ENCODE data around the gene CREB5.

The CREB5 gene

DNA sequence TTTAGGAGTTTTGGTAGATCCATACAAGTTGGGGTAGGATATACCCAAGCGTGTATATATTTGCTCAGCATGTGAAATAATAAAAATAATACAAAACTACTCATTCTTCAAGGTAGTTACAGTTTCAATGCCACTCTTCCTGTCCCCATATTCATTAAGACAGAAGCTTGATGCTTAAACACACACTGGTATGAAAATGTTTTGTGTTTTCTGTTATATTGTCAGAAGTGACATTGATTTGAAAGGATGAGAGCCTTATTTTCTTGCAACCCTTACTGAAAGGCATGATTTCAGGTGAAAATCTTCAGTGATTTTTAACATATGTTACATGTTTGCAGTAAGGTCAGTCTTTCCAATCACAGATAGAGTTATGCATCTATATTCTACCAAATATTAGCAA lies 312.2 kb downstream of the CREB5 start:
- Mint-ChIP-seq H3K4me3 (no peak overlapping the region), H3K9me3 (ENCODE audit: low read depth) (no peaks in the 10 kb centered on the region), H3K36me3 (no peaks in the 10 kb centered on the region), H3K27ac (no peak overlapping the region), H3K27me3 (no peaks in the 10 kb centered on the region), H3K4me1 (ENCODE audit: low read depth) (peaks cover 5% of the 10 kb centered on the region)

- Mint-ChIP-seq H3K4me3 (no peak overlapping the region), H3K9me3 (ENCODE audit: low read depth) (no peaks in the 10 kb centered on the region), H3K36me3 (no peaks in the 10 kb centered on the region), H3K27me3 (no peaks in the 10 kb centered on the region), H3K4me1 (ENCODE audit: low read depth) (peaks cover 5% of the 10 kb centered on the region), H3K27ac (no peak overlapping the region)
These were observed 312.8 kb downstream of the CREB5 start for GRCh38 chr7:28725045-28725642.

- no peaks in the 10 kb centered on the region for H3K27me3 Mint-ChIP-seq
- no peaks in the 10 kb centered on the region for H3K9me3 Mint-ChIP-seq (ENCODE audit: low read depth)
- H3K4me3 Mint-ChIP-seq, result no peak overlapping the region
- H3K4me1 Mint-ChIP-seq (ENCODE audit: low read depth), result peaks cover 5% of the 10 kb centered on the region
- H3K36me3 Mint-ChIP-seq, result no peaks in the 10 kb centered on the region
- no peak overlapping the region for H3K27ac Mint-ChIP-seq
These were observed 313.6 kb downstream of the CREB5 start for GRCh38 chr7:28725911-28726310.

- Mint-ChIP-seq H3K36me3 (no peaks in the 10 kb centered on the region), H3K9me3 (ENCODE audit: low read depth) (no peaks in the 10 kb centered on the region), H3K4me1 (ENCODE audit: low read depth) (peaks cover 5% of the 10 kb centered on the region), H3K27me3 (no peaks in the 10 kb centered on the region), H3K4me3 (no peak overlapping the region), H3K27ac (no peak overlapping the region)
These were observed 314.2 kb downstream of the CREB5 start for GRCh38 chr7:28726555-28726954.

GRCh38 chr7:28729281-28729680 lies 317.0 kb downstream of the CREB5 start:
- no peaks in the 10 kb centered on the region for H3K9me3 Mint-ChIP-seq (ENCODE audit: low read depth)
- H3K4me3 Mint-ChIP-seq, result no peak overlapping the region
- H3K4me1 Mint-ChIP-seq (ENCODE audit: low read depth), result peaks cover 5% of the 10 kb centered on the region
- H3K27me3 Mint-ChIP-seq, result no peaks in the 10 kb centered on the region
- H3K27ac Mint-ChIP-seq, result no peak overlapping the region
- no peaks in the 10 kb centered on the region for H3K36me3 Mint-ChIP-seq

DNA sequence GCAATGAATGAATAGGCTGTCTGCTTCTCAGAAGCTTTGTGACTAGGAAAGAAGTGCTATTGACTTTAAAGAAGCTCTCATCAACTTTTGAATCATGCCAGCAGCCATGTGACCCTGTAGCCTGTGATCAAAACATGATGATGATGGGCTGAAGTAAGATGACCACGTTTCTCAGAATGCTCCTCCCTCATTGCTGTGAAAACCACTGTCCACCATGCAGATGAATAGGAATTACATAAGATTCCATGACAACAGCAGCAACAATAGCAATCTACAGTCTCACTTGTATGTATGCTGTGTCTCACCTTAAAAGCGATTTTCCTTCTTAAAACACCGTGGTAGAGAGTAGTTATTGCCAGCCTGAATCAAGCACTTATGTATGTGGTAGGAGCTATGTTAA lies 317.4 kb downstream of the CREB5 start:
- no peaks in the 10 kb centered on the region for H3K9me3 Mint-ChIP-seq (ENCODE audit: low read depth)
- no peak overlapping the region for H3K4me3 Mint-ChIP-seq
- H3K27ac Mint-ChIP-seq, result no peak overlapping the region
- H3K27me3 Mint-ChIP-seq, result no peaks in the 10 kb centered on the region
- no peaks in the 10 kb centered on the region for H3K36me3 Mint-ChIP-seq
- H3K4me1 Mint-ChIP-seq (ENCODE audit: low read depth), result peaks cover 3% of the 10 kb centered on the region

GRCh38 chr7:28731092-28731658 lies 318.9 kb downstream of the CREB5 start:
- Mint-ChIP-seq H3K9me3 (ENCODE audit: low read depth) (no peaks in the 10 kb centered on the region), H3K36me3 (no peaks in the 10 kb centered on the region), H3K27me3 (no peaks in the 10 kb centered on the region), H3K4me3 (no peak overlapping the region), H3K27ac (no peak overlapping the region), H3K4me1 (ENCODE audit: low read depth) (no peaks in the 10 kb centered on the region)

DNA sequence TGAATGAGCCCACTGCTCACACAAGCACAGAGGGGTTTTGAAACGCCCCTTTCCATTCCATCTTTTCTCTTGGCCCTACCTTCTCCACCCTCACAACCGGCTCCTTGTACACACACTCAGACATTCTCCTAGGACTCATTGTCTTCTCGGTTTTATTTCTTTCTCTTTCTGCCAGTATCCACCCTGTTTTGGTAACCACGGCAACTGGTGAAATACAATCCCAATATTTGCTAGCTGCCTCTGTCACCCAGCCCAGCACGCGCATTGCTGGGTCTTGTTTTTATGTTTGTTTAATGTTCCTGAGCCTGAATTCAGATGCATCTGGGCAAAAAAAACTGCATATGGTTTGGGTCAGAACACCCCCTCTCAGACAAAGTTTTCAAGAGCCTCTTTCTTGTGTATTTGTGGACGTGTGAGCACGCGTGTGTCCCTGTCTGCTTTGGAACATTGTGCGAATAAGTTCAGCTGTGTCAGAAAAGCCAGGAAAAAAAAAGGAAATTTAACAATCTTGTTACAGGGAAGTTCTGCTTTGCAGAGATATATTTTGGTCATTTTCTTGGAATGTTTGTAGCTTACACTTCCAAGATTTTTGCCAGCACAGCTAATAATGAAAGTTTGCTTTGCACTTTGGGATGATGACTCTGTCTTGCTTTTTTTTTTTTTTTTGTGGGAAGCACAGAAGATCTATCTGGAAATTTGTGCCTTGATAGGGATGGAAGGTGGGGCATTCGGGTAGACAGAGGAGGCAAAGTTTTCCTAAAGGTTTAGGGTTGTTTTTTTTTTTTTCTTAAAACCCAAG lies 320.0 kb downstream of the CREB5 start:
- no peaks in the 10 kb centered on the region for H3K4me1 Mint-ChIP-seq (ENCODE audit: low read depth)
- H3K27me3 Mint-ChIP-seq, result no peaks in the 10 kb centered on the region
- no peaks in the 10 kb centered on the region for H3K36me3 Mint-ChIP-seq
- H3K9me3 Mint-ChIP-seq (ENCODE audit: low read depth), result no peaks in the 10 kb centered on the region
- H3K27ac Mint-ChIP-seq, result no peak overlapping the region
- no peak overlapping the region for H3K4me3 Mint-ChIP-seq

DNA sequence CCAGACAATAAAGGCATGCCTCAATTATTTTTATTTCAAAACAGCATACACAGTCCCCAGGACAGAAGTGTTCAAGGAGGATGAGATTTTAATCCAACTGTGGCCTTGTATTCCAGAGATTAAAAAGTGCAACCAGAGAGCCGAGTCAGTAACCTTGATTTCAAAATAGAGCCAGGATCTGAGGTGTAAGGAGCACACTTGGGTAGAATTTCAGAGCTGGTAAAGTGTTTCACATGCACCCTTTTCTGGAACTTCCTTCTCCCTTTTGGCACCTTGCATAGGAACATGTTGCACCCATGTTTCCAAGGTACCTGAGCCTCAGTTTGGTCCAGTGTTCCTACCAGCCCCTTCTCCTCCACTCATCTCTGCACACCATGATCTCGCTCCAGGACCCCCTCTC lies 320.7 kb downstream of the CREB5 start:
- H3K27me3 Mint-ChIP-seq, result no peaks in the 10 kb centered on the region
- H3K4me1 Mint-ChIP-seq (ENCODE audit: low read depth), result no peaks in the 10 kb centered on the region
- H3K4me3 Mint-ChIP-seq, result no peak overlapping the region
- H3K36me3 Mint-ChIP-seq, result no peaks in the 10 kb centered on the region
- no peaks in the 10 kb centered on the region for H3K9me3 Mint-ChIP-seq (ENCODE audit: low read depth)
- H3K27ac Mint-ChIP-seq, result no peak overlapping the region

GRCh38 chr7:28738412-28738811 lies 326.1 kb downstream of the CREB5 start:
- H3K36me3 Mint-ChIP-seq, result peaks cover 2% of the 10 kb centered on the region
- H3K27me3 Mint-ChIP-seq, result no peaks in the 10 kb centered on the region

GRCh38 chr7:28739128-28739527 lies 326.8 kb downstream of the CREB5 start:
- Mint-ChIP-seq H3K4me3 (no peak overlapping the region), H3K36me3 (peaks cover 2% of the 10 kb centered on the region)

More at GRCh38 chr7:28738412-28738811, 326.1 kb downstream of the CREB5 start:
- Mint-ChIP-seq H3K4me1 (ENCODE audit: low read depth) (no peaks in the 10 kb centered on the region), H3K4me3 (no peak overlapping the region), H3K9me3 (ENCODE audit: low read depth) (no peaks in the 10 kb centered on the region), H3K27ac (no peak overlapping the region)

GRCh38 chr7:28739826-28740225 lies 327.5 kb downstream of the CREB5 start:
- no peaks in the 10 kb centered on the region for H3K9me3 Mint-ChIP-seq (ENCODE audit: low read depth)
- no peaks in the 10 kb centered on the region for H3K27me3 Mint-ChIP-seq
- peaks cover 2% of the 10 kb centered on the region for H3K36me3 Mint-ChIP-seq
- H3K27ac Mint-ChIP-seq, result no peak overlapping the region
- no peak overlapping the region for H3K4me3 Mint-ChIP-seq
- H3K4me1 Mint-ChIP-seq (ENCODE audit: low read depth), result no peaks in the 10 kb centered on the region

More at GRCh38 chr7:28739128-28739527, 326.8 kb downstream of the CREB5 start:
- no peak overlapping the region for H3K27ac Mint-ChIP-seq
- no peaks in the 10 kb centered on the region for H3K27me3 Mint-ChIP-seq
- no peaks in the 10 kb centered on the region for H3K9me3 Mint-ChIP-seq (ENCODE audit: low read depth)
- H3K4me1 Mint-ChIP-seq (ENCODE audit: low read depth), result no peaks in the 10 kb centered on the region

DNA sequence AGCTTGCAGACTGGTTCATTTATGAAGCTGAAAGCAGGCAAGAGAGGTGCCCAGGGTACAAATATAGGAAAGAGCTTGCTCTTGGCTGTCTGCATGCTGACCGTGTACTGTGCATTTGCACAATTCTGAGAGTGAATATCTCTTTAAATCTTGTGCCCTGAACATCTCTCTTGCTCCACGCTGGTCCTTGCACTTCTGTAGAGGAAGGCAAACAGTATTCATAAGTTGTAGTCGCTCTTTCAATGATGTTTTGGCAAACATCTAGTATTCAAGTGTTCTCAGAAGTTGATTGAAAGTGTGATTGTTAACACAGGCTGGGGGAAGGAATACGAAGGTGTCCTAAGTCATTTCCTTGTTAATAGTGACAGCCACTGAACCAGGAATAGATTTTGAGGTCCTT lies 332.6 kb downstream of the CREB5 start:
- peaks cover 2% of the 10 kb centered on the region for H3K36me3 Mint-ChIP-seq
- H3K4me3 Mint-ChIP-seq, result no peak overlapping the region
- H3K4me1 Mint-ChIP-seq (ENCODE audit: low read depth), result peaks cover 3% of the 10 kb centered on the region
- H3K9me3 Mint-ChIP-seq (ENCODE audit: low read depth), result no peaks in the 10 kb centered on the region
- H3K27me3 Mint-ChIP-seq, result no peaks in the 10 kb centered on the region
- H3K27ac Mint-ChIP-seq, result no peak overlapping the region

DNA sequence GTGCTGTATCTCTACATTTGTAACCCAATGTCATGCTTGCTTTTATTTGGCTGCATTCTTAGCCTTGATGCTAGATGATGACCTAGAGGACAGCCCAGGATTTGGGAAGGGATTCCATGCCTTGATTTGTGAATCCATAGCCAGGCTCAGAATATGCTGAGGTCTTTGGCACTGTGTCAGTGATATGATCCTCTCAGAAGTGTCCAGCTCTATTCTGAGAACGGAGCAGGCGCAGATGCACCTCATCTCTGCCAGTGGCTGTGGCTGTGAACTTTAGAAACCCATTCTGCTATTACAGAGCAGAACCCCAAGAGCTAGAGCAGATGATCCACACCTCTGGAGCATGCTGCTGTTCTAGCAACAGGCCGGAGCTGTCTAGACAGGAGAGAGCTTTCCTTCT lies 333.0 kb downstream of the CREB5 start:
- Mint-ChIP-seq H3K9me3 (ENCODE audit: low read depth) (no peaks in the 10 kb centered on the region), H3K4me3 (no peak overlapping the region), H3K27me3 (no peaks in the 10 kb centered on the region), H3K4me1 (ENCODE audit: low read depth) (peaks cover 3% of the 10 kb centered on the region), H3K36me3 (peaks cover 2% of the 10 kb centered on the region), H3K27ac (no peak overlapping the region)

- Mint-ChIP-seq H3K4me3 (no peak overlapping the region), H3K27ac (no peak overlapping the region), H3K4me1 (ENCODE audit: low read depth) (peaks cover 3% of the 10 kb centered on the region), H3K27me3 (no peaks in the 10 kb centered on the region), H3K36me3 (no peaks in the 10 kb centered on the region), H3K9me3 (ENCODE audit: low read depth) (no peaks in the 10 kb centered on the region)
These were observed 335.1 kb downstream of the CREB5 start for GRCh38 chr7:28747404-28747803.

Measured in activated naive CD8-positive, alpha-beta T cell (primary cell).